CD4-positive, alpha-beta T cell treated with Interferon gamma for 1 hour (primary cell): ENCODE measurements around the gene ARAP1.

Source experiments
- DNase-seq: peaks from one replicate; pipeline ENCODE4 v3.0.0-alpha.2; 2020

ARAP1 gene

DNA sequence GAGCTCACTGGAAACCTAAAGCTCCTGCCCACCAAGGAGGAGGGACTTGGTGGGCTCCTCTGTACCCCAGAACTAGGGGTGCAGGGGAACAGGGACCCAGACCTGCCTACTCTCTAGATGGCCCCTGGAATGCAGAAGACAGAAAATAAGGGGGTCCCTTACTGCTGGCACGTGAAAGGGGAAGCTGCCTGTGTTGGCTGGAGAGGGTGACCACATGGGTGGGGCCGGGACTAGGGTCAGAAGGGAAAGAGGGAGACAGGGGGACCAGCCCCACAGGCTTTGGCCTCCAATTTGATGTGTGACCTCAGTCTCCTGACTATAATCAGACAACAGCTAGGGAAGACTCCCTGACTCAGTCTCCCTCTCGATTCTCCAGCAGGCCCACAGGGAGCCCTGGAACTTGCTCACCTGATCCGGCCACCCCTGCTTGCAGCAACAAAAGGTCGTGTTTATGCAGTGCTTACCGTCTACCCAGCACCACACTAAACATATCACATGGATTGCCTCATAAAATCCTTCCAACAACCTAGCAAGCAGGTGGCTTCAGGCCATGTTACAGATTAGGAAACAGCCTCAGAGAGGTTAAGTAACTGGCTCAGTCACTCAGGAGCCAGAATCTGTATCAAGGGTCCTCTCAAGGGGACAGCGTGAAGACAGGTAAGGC lies 10.2 kb downstream of the ARAP1 start:
- no peak for DNase-seq

DNA sequence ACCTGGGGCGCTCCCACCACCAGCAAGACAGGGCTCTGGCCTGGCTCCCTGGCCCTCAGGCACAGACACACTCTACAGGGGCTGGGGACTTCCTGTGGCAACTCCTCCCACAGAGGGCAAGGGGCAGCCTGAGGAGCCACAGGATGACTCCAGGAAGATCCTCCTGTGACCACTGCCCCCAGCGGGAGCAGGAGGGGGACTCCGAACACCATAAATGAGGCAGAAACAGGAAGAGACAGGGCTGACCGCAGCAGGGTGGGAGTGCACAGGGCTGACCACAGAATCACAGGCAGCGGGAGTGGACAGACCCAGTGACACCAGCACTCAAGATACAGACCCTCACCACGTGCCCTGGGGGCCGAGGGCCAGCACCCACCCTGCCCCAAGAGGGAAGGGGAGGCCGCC lies 10.8 kb downstream of the ARAP1 start:
- DNase-seq, result peak; percentile 55

DNA sequence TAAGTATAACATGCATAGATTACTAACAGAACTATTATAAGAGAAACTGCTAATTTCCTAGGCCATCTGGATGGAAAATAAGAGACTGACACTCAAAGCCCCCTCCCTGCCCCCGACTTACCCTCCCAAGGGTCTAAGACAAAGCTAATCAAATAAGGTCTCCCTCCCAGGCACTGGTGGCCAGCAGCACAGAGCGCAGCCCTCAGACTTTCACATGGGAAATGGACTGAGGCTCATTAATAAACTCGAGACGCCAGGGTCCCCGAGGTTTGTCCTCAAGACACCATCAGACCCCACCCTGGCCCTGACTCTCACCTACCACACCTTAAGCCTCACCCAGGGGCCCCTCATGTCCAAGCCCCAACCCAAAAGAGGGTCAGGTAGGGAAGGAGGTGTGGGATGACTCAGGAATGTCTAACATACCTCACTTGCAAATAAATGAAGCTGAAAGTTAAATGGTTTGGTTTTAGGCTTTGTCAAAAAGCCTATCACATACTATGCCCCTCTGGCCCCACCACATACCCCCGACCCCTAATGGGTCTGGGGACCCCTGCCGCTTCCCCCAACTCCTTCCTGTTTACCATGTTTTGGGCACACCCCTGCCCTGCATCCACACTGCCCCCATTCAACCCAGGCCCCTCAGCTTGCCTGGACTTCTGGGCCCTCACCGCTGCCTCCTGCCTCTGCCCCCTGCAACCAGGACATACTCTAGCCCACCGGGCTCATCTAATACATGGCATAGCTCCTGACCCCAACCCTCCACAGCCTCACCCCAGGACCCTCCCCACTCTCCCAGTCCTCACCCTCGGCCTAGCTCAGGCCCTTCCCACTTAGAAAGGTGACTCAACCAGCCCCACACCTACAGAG lies 11.4 kb downstream of the ARAP1 start:
- no peak for DNase-seq

DNA sequence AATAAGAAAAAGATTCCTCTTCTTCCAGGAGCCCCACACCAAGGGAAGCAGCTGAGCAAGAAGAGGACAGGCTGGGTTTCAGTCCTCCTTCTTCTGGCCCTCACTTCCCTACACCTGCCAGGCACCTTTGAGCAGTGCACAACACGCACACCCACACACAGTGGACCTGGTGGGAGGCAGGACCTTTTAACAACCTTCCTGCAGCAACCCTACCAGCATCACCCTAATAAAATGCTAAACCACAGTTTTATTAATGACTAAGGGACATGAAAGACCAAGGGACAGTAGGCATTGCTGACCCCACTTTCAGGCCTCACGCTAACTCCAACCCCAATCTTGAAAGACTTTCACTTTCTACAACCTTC lies 12.2 kb downstream of the ARAP1 start:
- no peak for DNase-seq

DNA sequence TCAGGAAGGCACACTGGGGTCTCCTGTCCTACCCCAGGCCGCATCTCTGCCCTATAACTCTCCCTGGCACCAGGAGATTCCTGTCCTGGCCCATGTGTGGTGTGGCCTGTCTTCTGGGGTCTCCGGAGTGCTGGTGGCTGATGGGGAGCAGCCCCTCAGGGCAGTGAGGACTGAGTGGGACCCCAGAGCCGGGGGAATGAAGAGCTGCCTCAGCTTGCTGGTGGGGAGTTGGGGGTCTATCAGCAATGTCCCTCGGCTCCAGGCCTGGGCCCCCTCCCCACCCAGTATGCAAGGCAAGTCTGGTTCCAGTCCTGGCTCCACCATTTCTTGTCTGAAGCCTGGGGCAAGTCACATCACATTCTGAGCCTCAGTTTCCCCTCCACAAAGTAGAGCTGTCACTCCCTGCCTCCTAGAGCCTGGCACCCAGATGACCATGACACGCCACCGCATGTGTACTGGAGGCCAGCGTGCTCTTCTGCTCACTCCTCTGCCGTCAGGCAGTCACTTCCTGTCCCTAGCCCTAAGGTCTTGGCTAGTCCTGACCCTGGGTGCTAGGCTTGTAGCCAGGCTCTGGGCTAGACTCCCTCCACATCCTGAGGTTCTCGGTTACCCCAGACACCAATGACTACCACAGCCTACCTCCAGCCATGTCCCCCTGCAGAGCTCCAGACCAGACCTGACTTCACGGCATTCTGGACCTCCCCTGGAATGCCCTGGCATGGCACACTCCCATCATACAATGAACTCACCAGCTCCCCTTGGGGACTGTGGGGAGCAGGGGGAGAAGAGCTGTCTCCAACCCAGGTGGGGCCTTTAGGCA lies 12.8 kb downstream of the ARAP1 start:
- DNase-seq, result peak; percentile 22

DNA sequence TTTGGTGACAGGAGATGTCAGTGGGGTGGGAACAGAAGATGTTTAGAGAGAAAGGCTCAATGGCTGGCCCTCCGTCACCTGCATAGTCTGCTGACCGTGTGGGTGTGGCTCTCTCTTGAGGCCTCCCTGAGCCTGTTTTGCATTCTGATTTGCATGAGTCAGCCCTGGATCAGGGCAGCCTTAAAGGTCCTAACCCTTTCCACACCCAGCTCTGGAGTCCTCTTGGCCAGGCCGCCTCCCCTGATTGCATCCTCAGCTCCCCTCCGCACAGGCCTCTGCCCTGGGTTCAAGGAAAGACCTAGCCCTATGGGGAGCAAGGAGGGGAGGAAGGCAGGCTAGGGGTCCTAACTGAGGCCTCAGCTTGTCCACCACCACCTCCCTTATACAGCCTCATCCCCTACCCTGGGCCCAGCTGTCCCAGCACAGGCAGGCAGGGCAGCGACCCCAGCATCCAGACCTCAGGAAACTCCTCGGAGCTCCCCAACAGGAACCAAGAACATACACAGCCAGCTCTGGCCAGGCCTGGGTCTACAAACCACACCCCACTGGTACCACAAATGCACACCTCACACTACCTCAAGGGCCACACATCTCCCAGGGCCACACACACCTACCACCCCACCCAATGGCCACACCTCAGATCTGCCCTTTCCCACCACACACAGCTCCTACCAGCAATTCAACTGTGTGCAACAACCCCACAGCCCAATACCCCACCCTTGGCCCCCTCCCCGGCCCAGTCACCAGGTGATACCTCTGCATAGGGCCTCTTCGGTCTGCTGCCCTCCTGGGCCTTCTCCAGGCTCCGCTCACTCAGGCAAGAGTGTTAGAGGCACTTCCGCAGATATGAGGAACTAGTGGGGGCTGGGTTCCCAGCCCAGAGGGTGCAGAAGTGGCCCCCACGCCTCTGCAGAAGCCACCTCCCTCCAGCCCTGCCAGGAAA lies 13.7 kb downstream of the ARAP1 start:
- peak; percentile 76 for DNase-seq

DNA sequence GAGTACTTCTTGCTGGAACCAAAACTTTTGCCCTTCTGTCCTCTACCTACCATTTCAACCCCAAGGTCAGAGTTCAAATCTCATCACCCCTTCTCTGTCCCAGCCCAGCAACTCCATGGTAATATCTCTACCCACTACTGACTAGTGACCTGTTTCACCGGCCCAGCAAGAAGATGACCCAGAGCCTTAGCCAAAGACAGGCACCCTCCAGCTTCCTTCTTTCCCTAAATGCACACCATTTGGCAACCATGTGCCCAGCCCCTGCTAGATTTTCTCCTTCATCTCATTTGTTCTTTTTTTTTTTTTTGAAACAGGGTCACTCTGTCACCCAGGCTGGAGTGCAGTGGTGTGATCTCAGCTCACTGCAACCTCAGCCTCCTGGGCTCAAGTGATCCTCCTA lies 14.9 kb downstream of the ARAP1 start:
- no peak for DNase-seq

DNA sequence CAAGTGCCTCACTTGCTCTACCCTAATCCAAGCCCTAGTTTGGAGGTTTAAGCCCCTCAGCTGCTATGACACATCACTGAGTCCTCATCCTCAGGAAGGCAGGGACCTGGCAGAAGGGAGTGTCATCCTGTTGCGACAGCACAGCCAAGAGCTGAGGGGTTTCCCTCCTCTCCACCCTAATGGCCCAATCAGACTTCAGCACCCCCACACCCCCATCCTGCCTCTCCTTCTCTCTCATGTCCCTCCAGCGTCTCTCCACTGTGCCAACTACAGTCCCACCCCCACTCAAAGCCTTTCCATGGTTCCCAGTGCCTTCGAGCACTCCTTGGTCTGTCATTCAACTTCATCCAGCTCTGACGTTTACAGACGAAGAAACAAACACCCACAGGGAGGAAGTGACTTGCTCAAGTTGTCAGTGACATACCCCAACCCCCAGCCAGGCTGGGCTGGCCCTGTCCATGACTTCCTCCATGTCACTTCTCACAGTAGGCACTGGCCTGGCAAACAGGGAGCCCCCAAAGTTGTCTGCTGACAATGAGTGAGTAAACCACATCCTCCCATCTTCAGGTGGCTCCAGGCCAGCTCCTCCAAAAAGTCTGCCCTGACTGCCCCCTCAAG lies 15.6 kb downstream of the ARAP1 start:
- DNase-seq, result peak; percentile 87

DNA sequence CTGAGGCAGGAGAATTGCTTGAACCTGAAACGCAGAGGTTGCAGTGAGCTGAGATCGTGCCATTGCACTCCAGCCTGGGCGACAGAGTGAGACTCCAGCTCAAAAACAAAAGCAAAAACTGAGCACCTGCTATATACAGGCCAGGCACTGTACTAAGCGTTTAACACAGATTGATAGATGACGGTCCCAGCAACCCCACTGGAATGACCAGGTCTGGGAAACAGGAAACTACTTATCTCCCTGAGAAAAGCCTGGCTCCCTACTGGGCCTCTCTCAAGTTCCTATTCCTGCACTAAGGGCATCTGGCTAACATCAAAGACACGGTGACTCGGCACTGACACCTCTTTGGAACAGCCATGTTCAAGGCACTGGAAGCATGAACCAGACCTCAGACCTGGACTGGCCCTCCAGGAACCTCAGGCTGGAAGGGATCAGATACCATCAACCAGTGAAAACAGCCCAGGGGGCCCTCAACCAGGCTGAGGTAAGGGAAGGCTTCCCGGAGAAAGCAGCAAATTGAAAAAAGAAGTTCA lies 16.6 kb downstream of the ARAP1 start:
- DNase-seq, result peak; percentile 12

DNA sequence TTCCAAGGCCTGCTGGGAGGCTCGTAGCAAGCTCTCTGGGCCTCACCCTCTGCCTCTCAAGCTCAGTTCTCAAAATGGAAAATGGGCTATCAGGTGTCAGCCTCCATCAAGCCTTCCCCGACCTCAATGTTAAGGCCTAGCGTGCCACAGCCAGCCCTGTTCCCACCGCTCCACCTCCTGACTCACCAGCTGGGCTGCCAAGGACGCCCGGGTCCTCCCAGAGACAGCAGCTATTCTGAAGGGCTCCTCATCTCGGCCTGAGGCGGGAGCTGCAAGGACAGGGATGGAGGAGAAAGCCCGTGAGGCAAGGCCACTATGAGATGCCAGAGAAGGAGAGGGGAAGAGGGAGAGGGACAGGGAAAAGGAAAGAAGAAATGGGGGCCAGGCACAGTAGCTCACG lies 19.9 kb downstream of the ARAP1 start:
- DNase-seq, result no peak

DNA sequence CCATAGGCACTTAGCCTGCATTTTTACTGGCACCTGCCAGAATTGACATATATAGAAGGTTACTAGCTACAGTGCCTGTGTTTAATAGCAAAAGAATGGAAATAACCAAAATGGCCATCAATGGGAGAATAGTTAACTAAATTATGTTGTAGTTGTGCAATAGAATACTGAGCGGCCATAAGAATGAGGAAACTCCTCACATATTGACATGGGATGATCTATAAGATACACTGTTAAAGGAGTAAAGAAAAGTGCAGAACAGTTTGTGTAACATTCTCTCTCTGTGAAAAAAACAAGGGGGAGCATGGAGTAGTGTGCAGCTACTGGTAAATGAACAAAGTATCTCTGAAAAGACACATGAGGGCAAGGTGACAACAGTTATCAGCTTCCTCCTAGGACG lies 21.5 kb downstream of the ARAP1 start:
- DNase-seq, result no peak

DNA sequence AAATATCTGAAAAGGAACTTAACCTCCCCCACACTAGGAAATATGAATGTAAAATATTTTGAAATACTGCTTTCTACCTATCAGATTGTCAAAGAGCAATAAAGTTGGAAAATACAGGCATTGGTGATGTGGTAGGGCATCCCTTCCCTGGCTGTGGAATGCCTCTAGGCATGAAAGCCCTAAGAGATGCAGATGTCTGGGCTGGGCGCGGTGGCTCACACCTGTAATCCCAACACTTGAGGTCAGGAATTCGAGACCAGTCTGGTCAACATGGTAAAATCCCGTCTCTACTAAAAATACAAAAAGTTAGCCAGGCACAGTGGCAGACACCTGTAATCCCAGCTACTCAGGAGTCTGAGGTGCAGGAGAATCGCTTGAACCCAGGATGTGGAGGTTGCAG lies 22.0 kb downstream of the ARAP1 start:
- no peak for DNase-seq

DNA sequence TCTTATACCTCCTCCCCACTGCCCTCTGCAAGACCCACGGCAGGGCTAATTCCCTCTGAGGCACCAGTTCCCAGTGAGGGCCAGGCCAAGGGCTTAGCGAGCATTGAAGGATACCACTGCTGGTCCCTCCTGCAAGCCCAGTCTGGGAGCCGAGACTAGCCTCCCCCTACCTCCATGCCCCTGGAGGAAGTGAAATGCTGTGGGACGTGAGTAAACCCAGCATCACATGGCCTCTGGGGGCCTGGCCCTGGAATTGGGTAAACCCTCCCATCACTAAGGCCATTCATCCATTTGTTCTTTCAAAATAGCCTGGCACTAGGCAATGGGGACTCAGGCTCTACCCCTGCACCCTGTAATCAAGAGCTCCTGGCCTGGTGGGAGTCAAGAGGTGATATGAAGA lies 24.7 kb downstream of the ARAP1 start:
- DNase-seq, result no peak

DNA sequence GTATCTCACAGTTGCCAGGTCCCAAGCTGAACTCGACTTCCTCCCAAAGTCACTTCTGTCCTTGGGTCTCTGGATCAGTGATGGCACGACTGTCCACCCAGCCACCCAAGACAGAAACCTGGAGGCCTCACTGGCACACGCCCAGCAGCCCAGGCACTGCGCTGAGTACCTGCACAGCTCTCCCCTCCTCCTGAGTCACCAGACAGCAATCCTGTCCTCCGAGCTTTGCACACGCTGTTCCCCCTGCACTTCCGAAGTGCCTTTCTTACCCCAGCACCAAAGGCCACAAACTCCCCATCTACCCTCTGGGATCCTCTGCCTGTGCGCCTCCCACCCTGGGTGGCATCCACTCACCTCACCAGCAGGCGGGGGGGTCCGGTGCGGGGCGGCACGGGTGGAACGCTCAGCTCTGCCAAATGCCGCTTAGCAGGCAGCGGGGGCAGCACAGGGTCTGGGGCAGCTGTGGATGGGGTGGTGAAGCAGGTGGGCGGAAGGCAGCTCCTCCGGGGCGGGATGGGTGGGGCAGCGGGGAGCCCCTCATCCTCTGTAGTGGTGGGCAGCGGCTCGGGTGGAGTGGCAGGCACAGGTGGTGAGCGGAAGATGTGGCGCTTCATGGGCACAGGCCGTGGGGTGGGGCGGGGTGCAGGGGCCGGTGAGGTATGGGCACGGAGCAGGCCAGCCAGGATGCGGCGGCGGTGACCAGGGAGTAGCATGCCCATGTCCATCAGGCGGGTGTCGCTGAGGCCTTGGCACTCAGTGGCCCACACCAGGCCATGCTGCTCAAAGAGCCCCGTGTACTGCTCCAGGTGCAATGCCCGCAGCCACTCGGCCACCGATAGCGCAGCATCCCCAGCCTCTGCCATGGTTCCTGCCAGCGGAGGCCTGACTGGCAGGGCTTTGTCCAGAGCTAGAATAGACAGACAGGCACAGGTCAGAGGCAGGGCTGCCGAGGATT lies 25.7 kb downstream of the ARAP1 start:
- no peak for DNase-seq

DNA sequence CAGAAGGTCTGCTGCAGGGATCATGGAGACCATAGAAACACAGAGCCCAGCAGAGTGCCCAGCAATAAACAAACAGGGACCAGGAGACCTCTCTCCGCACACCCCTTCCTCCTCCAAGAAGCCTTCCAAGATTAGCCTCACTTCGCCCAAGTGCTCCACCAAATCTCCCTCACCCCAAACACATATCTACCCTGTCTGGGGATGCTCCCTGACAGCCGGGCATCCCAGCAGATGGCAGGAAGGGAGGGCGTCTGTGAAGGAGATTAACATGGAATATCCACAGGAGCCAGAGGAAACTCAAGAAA lies 26.5 kb downstream of the ARAP1 start:
- DNase-seq, result no peak

DNA sequence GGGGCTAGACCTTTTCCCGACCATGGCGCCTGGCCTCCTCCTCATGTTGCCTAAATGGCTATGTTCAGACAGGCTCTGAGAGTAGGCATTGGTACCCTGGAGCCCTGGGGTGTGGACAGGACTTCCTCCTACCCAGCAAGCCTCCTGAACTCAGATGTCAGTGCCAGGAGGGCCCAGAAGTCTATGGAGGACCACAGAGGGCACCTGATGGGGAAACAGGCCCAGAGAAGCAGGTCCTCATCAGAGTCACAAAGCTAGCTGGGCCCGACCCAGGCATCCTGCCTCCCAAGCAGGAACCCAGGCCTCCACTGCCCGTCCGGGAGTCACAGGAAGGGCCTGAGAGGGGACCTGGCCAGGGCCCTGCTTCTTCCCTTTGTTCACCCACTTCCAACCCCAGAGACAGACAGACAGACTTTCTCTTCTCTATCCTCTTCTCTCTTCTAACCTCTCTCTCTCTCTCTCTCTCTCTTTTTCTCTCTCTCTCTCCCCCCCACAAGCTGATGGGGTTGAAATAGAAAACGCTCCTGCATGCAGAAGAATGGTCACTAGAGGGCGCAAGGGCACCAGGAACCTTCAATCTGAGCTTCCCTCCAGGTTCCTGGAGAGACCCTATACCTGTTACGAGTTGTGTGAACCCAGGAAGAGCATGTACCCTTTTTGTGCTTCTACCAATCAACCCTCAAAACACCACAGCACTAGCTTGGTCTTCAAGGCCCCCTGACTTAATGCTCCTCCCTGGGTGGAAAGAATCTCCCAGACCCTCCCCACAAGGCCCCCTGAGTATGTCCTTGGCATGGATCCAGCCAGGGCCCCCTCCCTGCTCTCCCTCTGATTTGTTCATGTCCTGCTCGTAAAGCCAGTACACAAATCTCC lies 27.1 kb downstream of the ARAP1 start:
- DNase-seq, result peak; percentile 82

DNA sequence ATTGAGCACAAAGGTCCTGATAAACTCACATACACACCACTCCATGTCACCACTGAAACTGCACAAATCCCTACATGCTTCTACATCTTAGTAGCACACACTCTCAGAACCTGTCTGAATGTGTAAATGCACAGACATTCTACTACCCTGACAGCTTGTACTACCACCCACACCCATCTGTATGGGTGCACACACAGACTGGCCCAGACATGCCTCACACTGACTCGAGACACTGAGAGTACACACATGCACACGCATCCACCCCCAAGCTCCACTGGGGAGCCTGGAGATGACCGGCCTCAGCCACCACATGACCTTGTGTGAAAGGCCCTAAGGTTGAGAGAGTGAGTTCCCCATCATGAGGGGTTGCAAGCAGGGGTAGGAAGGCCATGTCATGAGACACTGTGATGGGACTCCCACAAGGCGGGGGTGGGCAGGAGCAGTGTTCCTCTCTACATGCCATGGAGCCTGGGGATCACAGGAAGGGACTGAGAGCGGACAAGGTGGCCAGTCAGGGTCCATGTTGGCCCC lies 28.1 kb downstream of the ARAP1 start:
- no peak for DNase-seq

DNA sequence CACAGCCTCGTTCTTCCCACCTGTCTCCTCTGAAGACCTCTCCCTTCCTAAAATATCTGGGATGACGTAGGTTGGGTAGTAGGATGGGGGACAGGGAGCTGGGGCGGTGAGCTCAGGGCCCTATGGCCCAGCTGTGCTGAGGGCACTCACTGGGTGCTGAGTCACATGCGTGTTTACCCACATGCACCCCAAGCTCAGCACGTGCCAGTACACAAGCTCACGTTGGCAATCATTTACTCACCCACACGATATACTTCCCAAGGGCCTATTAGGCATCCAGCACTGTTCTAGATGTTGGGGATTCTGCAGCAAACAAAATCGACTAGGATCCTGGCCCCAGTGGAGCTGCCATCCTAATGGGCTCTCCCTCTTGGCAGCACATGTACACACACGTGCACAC lies 28.7 kb downstream of the ARAP1 start:
- DNase-seq, result no peak

DNA sequence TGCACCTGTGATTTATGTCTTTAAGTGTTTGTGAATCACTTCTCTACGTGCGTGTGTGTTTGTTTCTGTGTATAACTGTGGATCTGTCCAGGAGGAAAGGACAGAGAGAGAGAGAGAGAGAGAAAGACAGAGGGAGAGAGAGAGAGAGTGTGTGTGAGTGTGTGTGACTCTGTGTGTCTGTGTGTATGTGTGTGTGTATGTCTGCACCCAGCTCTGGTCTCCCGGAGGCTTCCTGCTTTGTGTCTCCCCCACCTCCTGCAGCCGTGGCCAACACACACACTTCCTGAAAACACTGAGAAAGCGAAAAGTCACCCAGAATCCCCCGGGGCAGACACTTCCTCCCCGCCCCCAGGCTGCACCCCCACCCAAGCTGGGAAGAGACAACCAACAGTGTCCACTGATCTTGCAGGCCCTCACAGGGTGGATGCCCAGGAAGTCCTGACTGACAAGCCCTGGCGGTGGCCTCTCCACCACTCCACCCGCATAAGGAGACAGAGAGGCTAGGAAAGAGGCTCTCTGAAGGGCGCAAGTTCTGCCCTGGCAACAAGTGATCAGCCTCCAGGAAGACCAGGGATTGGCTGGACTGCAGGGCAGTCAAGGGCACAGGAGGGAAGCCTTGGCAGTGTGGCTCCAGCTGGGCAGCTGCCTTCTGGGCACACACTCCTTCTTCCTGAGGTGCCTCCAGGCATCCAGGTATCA lies 30.0 kb downstream of the ARAP1 start:
- peak; percentile 88 for DNase-seq
